Right lobe of liver (tissue), 6 donors: ENCODE measurements around the gene TBCK. TPM values are rescaled to one million over a fixed set of nuclear protein-coding genes. Genes with fewer than 3 reads are reported as not detected.
A peak's percentile ranks its signal among the peaks of the same experiment; 100 is the strongest.

ENCODE experiments used
- ATAC-seq, 4 donors: fragments of 200-7000 bp; cut with Tn5 transposase; one replicate each; pipeline ENCODE4 v1.9.1; 2020; ENCODE audit warnings: mild to moderate bottlenecking in 4 of 4, moderate library complexity in 4 of 4
- DNase-seq, 3 donors: peaks; one replicate each; pipeline ENCODE4 v3.0.0-alpha.2; 2020
- H3K27ac ChIP-seq, 3 donors: fragments of 200-600 bp; one replicate each; pipeline ENCODE4 v1.8.0; 2022
- H3K27me3 ChIP-seq, 2 donors: fragments of 200-600 bp; one replicate each; pipeline ENCODE4 v1.8.0; 2022
- H3K36me3 ChIP-seq, 4 donors: fragments of 200-600 bp; sonication (generic) in 1 of 4; one replicate each; pipeline versions ENCODE4 v1.5.1 to v1.8.0; 2017 to 2022; ENCODE audit warnings: control low read depth in 1 of 4
- H3K4me1 ChIP-seq, 4 donors: fragments of 200-600 bp; sonication (generic) in 1 of 4; one replicate each; pipeline versions ENCODE4 v1.5.1 to v1.8.0; 2017 to 2022; ENCODE audit warnings: control low read depth in 1 of 4
- H3K4me3 ChIP-seq, 3 donors: fragments of 200-600 bp; one replicate each; pipeline ENCODE4 v1.8.0; 2022
- H3K9me3 ChIP-seq, 4 donors: fragments of 200-600 bp; sonication (generic) in 1 of 4; one replicate each; pipeline versions ENCODE4 v1.5.1 to v1.8.0; 2017 to 2022; ENCODE audit warnings: control low read depth in 1 of 4
- POLR2A ChIP-seq: fragments of 450-650 bp; IDR thresholded peaks from one replicate; pipeline ENCODE4 v1.6.1; 2017; ENCODE audit warnings: antibody characterized with exemption, mild to moderate bottlenecking
- WGBS: methylation state at CpG from one replicate; pipeline ENCODE4 v1.1.6; 2018; ENCODE audit warnings: low coverage, low lambda C conversion rate; ENCODE audit not compliant: insufficient coverage; ENCODE audit errors: missing lambda C conversion rate; 5-methylcytosine and 5-hydroxymethylcytosine counted together
- intact Hi-C, 2 donors: fragments of 100-400 bp; cut with DNase I; formaldehyde crosslinking; loops; one replicate each; pipeline versions ENCODE4 v1.11.2 to v1.14.1; 2022
- total RNA-seq, 6 experiments: library from RNA; depleted of rRNA in 2 of 6; stranded (reverse); fragments of >200 nt in 2 of 6; fragmentation: NEBNext Ultra II Directional in 3 of 6; extraction: Animal tissue kit (Norgen Biotek cat#: 25700) in 3 of 6; gene quantifications; one replicate each; pipeline versions ENCODE4 v1.1.0 to v1.2.4, GENCODE V29; 2016 to 2023
- TF ChIP-seq, protein P1 (sequence below), 4 donors: fragments of 200-600 bp in 3 of 4; fragments of 450-650 bp in 1 of 4; IDR thresholded peaks; one replicate each; pipeline versions ENCODE4 v1.5.1 to v1.8.0; 2016 to 2022; ENCODE audit warnings: antibody characterized with exemption in 4 of 4, mild to moderate bottlenecking in 2 of 4
- donor health status: DM: no; HTN: yes; CAD: no.
- donor health status: DM: no; HTN: no; CAD: no.
- donor health status: DM: no; HTN: no; CAD: no.
- donor health status: DM: no; HTN: yes; CAD: no.
- donor health status: DM: no; HTN: yes; CAD: no.

Gene TBCK
- total RNA-seq, 6 experiments from 2014 or later = 15.1 to 20.1 (median 16.8) TPM

DNA sequence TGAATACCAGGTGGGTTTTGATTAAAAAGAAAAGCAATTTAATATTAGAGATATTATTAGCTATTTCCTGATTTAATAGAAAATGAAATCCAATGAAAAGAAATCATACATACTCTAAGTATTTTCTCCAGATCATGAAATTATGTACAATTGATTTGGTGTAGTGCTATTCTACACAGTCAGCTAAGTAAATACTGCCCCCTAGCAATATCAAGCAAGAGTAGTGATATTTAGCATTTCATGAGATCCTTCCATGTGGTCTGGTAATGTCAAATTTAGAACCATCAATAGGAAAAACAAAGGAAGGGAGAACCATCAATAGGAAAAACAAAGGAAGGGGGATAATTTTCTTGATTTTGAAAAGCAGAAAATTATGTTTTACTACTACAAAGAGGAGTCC, 114.6 kb downstream of the TBCK start:
- TF ChIP-seq, protein P1, sequence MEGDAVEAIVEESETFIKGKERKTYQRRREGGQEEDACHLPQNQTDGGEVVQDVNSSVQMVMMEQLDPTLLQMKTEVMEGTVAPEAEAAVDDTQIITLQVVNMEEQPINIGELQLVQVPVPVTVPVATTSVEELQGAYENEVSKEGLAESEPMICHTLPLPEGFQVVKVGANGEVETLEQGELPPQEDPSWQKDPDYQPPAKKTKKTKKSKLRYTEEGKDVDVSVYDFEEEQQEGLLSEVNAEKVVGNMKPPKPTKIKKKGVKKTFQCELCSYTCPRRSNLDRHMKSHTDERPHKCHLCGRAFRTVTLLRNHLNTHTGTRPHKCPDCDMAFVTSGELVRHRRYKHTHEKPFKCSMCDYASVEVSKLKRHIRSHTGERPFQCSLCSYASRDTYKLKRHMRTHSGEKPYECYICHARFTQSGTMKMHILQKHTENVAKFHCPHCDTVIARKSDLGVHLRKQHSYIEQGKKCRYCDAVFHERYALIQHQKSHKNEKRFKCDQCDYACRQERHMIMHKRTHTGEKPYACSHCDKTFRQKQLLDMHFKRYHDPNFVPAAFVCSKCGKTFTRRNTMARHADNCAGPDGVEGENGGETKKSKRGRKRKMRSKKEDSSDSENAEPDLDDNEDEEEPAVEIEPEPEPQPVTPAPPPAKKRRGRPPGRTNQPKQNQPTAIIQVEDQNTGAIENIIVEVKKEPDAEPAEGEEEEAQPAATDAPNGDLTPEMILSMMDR (IDR thresholded peaks at IDR 0.05) = peak; percentile 10 to 38 (median 34)
- TF ChIP-seq POLR2A = no peak
- DNase-seq (no peak), ATAC-seq (peak in 2 of 4 donors; percentile 37 to 46)
- Histone ChIP-seq H3K27ac (no peak overlapping the region), H3K9me3 (no peaks in the 10 kb centered on the region), H3K36me3 (no peaks in the 10 kb centered on the region), H3K27me3 (no peaks in the 10 kb centered on the region), H3K4me3 (no peak overlapping the region), H3K4me1 (no peaks in the 10 kb centered on the region)
- intact Hi-C loops = no loop called here

DNA sequence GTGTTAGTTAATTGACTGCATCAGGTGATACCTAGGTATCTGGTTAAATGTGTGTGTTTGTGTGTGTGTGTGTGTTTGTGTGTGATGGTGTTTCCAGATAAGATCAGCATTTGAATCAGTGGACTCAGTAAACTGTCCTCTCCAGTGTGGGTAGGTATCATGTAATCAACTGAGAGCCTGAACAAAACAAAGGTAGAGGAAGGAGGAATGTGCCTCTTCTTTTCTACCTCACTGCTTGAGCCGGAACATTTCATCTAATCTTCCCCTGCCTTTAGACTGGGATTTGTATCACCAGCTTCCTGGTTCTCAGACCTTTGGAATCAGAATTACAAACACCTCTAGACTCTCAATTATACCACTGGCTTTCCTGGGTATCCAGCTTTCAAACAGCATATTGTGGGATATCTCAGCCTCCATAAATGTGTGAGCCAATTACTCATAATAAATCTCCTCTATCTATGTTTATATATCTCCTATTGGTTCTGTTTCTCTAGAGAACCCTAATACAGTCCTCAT, 120.5 kb downstream of the TBCK start:
- no peak overlapping the region for H3K4me3 ChIP-seq
- no peaks in the 10 kb centered on the region for H3K4me1 ChIP-seq
- no peaks in the 10 kb centered on the region for H3K27me3 ChIP-seq
- ATAC-seq (peak in 1 of 4 donors; percentile 28), DNase-seq (no peak)
- 100% methylated on average over 1 of the region's 1 CpG for WGBS
- peaks cover 0 to 10% (median 0%) of the 10 kb centered on the region in 4 donors for H3K36me3 ChIP-seq
- TF ChIP-seq POLR2A = no peak
- TF ChIP-seq, protein P1 (IDR thresholded peaks at IDR 0.05) = no peak
- H3K9me3 ChIP-seq = no peaks in the 10 kb centered on the region
- no peak overlapping the region for H3K27ac ChIP-seq
- intact Hi-C loops = no loop called here

DNA sequence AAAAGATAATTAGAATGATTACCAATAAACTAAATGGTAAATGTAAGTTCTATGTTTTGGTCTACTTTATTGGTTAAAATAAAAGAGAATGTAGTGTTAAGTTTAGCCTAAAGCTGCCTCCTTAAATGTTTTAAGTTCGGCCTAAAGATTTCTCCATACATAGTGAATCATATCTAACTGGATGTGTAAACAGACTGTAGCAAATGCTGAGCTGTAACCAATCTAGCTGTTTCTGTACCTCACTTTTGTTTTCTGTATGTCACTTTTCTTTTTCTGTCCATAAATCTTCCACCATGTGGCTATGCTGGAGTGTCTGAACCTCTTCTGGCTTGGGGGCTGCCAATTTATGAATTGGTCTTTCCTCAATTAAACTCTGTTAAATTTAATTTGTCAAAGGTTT, 121.2 kb downstream of the TBCK start:
- DNase-seq = no peak
- intact Hi-C loops = no loop called here
- peaks cover 0 to 10% (median 0%) of the 10 kb centered on the region in 4 donors for H3K36me3 ChIP-seq
- no peaks in the 10 kb centered on the region for H3K27me3 ChIP-seq
- H3K4me1 ChIP-seq = no peaks in the 10 kb centered on the region
- H3K9me3 ChIP-seq = no peaks in the 10 kb centered on the region
- TF ChIP-seq POLR2A = no peak
- TF ChIP-seq, protein P1 (IDR thresholded peaks at IDR 0.05) = no peak
- 82% methylated on average over 1 of the region's 1 CpG for WGBS
- no peak overlapping the region for H3K4me3 ChIP-seq
- H3K27ac ChIP-seq = no peak overlapping the region
- no peak for ATAC-seq

DNA sequence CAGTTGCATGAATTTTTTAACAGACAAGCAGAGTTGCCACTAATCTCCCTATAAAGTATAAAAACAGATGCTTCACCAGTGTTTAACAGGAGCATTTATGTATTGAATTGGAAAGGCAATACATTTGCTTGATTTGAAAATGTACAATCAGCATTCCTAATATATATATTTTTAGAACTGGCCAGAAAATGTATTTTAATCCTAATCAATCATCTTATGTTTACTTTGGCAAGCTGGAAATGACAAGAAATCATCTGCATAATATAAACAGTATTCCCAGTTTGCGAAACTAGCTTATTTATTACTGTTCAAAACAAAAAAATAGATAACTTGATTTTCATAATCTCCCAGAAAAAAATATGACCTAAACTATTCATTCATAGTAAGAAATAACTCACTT, 123.9 kb downstream of the TBCK start:
- no peak for TF ChIP-seq POLR2A
- TF ChIP-seq, protein P1 (IDR thresholded peaks at IDR 0.05) = no peak
- 92% methylated on average over 1 of the region's 1 CpG for WGBS
- no peaks in the 10 kb centered on the region for H3K9me3 ChIP-seq
- ATAC-seq (no peak), DNase-seq (no peak)
- H3K36me3 ChIP-seq = peaks cover 0 to 10% (median 0%) of the 10 kb centered on the region in 4 donors
- H3K4me1 ChIP-seq = no peaks in the 10 kb centered on the region
- no peak overlapping the region for H3K27ac ChIP-seq
- no peaks in the 10 kb centered on the region for H3K27me3 ChIP-seq
- intact Hi-C loops = no loop called here
- no peak overlapping the region for H3K4me3 ChIP-seq

DNA sequence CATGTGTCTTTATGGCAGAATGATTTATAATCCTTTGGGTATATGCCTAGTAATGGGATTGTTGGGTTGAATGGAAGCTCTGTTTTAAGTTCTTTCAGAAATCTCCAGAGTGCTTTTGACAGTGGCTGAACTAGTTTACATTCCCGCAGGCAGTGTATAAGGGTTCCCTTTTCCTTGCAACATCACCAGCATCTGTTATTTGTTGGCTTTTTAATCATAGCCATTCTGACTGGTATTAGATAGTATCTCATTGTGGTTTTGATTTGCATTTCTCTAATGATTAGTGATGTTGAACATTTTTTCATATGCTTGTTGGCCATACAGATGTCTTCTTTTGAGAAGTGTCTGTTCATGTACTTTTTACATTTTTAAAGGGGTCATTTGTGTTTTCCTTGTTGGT, 129.8 kb downstream of the TBCK start:
- Histone ChIP-seq H3K4me1 (no peaks in the 10 kb centered on the region), H3K9me3 (no peaks in the 10 kb centered on the region), H3K27me3 (no peaks in the 10 kb centered on the region), H3K36me3 (peaks cover 0 to 5% (median 0%) of the 10 kb centered on the region in 4 donors), H3K27ac (no peak overlapping the region), H3K4me3 (no peak overlapping the region)
- ATAC-seq = no peak
- intact Hi-C loops = no loop called here
- no peak for TF ChIP-seq POLR2A
- TF ChIP-seq, protein P1 (IDR thresholded peaks at IDR 0.05) = no peak
- WGBS = 86% methylated on average over 1 of the region's 1 CpG
- no peak for DNase-seq
